ENCODE results near the gene CYP26A1. TPM values are rescaled to one million over a fixed set of nuclear protein-coding genes. Genes with fewer than 3 reads are reported as not detected.

CYP26A1 gene, protein sequence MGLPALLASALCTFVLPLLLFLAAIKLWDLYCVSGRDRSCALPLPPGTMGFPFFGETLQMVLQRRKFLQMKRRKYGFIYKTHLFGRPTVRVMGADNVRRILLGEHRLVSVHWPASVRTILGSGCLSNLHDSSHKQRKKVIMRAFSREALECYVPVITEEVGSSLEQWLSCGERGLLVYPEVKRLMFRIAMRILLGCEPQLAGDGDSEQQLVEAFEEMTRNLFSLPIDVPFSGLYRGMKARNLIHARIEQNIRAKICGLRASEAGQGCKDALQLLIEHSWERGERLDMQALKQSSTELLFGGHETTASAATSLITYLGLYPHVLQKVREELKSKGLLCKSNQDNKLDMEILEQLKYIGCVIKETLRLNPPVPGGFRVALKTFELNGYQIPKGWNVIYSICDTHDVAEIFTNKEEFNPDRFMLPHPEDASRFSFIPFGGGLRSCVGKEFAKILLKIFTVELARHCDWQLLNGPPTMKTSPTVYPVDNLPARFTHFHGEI
- under 1 TPM in 1 of 4 donors, not detected in 3; 0.76 TPM for total RNA-seq

DNA sequence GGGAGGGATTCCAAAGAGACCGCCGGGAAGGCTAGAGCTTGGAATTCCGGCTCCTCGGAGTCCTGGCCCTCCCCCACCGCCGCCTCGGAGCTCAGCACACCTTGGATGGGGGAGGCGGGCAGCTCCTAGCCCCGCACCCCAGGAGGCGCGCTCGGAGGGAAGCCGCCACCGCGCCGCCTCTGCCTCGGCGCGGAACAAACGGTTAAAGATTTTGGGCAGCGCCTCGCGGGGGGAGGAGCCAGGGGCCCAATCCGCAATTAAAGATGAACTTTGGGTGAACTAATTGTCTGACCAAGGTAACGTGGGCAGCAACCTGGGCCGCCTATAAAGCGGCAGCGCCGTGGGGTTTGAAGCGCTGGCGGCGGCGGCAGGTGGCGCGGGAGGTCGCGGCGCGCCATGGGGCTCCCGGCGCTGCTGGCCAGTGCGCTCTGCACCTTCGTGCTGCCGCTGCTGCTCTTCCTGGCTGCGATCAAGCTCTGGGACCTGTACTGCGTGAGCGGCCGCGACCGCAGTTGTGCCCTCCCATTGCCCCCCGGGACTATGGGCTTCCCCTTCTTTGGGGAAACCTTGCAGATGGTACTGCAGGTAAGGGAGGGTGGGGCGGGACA, at the start of gene CYP26A1:
CYP26A1 (plus strand) TSS at position 355 of the 608 bp plus-strand sequence; CDS start at position 397, 42 bp downstream.
- TF ChIP-seq, protein P1, sequence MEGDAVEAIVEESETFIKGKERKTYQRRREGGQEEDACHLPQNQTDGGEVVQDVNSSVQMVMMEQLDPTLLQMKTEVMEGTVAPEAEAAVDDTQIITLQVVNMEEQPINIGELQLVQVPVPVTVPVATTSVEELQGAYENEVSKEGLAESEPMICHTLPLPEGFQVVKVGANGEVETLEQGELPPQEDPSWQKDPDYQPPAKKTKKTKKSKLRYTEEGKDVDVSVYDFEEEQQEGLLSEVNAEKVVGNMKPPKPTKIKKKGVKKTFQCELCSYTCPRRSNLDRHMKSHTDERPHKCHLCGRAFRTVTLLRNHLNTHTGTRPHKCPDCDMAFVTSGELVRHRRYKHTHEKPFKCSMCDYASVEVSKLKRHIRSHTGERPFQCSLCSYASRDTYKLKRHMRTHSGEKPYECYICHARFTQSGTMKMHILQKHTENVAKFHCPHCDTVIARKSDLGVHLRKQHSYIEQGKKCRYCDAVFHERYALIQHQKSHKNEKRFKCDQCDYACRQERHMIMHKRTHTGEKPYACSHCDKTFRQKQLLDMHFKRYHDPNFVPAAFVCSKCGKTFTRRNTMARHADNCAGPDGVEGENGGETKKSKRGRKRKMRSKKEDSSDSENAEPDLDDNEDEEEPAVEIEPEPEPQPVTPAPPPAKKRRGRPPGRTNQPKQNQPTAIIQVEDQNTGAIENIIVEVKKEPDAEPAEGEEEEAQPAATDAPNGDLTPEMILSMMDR (IDR thresholded peaks at IDR 0.05), result no peak
- TF ChIP-seq POLR2A (IDR thresholded peaks at IDR 0.05), result no peak
- intact Hi-C loops (cut with DNase I; ENCODE audit: low total_unique reads), result no loop called here
- peaks cover 0 to 29% of the 10 kb centered on the region in 2 donors for H3K27me3 ChIP-seq
- no peak for DNase-seq
- no peaks in the 10 kb centered on the region for H3K36me3 ChIP-seq
- H3K4me1 ChIP-seq, result peaks cover 0 to 14% of the 10 kb centered on the region in 2 donors
- no peak within 1 kb of the TSS for H3K27ac ChIP-seq
- H3K9me3 ChIP-seq, result no peaks in the 10 kb centered on the region
- H3K4me3 ChIP-seq, result peak within 1 kb of the TSS in 1 of 2 donors; percentile 5

DNA sequence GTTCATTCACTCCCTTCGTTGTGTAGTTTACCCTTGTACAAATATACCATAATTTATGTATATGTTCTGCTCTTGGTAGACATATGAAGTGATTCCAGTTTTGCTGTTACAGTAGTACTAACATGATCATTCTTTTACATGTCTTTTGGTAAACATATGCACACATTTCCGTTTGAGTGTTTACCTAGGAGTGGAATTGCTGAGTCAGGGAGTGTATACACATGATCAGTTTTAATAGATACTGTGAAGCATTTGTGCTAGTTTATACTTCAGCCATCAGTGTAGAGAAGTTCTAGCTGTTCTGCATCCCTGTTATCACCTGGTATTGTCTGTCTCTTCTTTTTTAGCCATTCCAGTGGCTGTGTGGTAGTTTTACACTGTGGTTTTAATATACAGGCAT, 47.6 kb upstream of the CYP26A1 start:
- no peak overlapping the region for H3K27ac ChIP-seq
- intact Hi-C loops (cut with DNase I; ENCODE audit: low total_unique reads), result no loop called here
- DNase-seq, result no peak
- H3K27me3 ChIP-seq, result no peaks in the 10 kb centered on the region
- H3K9me3 ChIP-seq, result no peaks in the 10 kb centered on the region
- H3K4me1 ChIP-seq, result no peaks in the 10 kb centered on the region
- TF ChIP-seq POLR2A (IDR thresholded peaks at IDR 0.05), result no peak
- no peak overlapping the region for H3K4me3 ChIP-seq
- H3K36me3 ChIP-seq, result no peaks in the 10 kb centered on the region

DNA sequence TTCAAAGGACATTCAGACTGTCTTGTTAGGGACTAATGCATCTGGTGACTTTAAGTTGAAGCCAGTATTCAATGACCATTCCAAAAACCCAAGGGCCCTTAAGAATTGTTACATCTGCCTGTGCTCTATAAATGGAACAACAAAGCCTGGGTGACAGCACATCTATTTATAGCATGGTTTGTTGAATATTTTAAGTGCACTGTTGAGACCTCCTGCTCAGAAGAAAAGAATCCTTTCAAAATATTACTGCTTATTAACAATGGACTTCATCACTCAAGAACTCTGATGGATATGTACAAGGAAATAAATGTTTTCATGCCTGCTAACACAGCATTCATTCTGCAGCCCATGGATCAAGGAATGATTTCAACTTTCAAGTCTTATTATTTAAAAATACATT, 46.2 kb upstream of the CYP26A1 start:
- TF ChIP-seq, protein P1 (IDR thresholded peaks at IDR 0.05), result no peak
- no peak for TF ChIP-seq POLR2A (IDR thresholded peaks at IDR 0.05)
- H3K27ac ChIP-seq, result no peak overlapping the region
- no peaks in the 10 kb centered on the region for H3K27me3 ChIP-seq
- H3K36me3 ChIP-seq, result no peaks in the 10 kb centered on the region
- no peaks in the 10 kb centered on the region for H3K4me1 ChIP-seq
- intact Hi-C loops (cut with DNase I; ENCODE audit: low total_unique reads), result no loop called here
- DNase-seq, result no peak
- H3K4me3 ChIP-seq, result no peak overlapping the region
- H3K9me3 ChIP-seq, result no peaks in the 10 kb centered on the region

DNA sequence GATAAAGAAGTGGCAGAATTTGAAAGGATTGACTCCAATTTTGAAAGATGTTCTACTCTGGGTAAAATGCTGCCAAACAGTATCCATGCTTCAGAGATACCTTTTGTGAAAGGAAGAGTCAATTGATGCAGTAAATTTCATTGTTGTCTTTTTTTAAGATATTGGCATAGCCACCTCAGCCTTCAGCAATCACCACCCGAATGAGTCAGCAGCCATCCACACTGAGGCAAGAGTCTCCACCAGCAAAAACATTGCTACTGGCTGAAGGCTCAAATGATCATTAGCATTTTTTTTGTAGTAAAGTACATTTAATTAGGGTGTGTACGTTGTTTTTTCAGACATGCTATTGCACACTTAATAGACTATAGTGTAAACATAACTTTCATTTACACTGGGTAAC, 44.8 kb upstream of the CYP26A1 start:
- intact Hi-C loops (cut with DNase I; ENCODE audit: low total_unique reads), result no loop called here
- Histone ChIP-seq H3K27ac (no peak overlapping the region), H3K27me3 (no peaks in the 10 kb centered on the region), H3K9me3 (no peaks in the 10 kb centered on the region), H3K4me1 (no peaks in the 10 kb centered on the region), H3K36me3 (no peaks in the 10 kb centered on the region), H3K4me3 (no peak overlapping the region)
- DNase-seq, result no peak
- TF ChIP-seq, protein P1 (IDR thresholded peaks at IDR 0.05), result no peak
- no peak for TF ChIP-seq POLR2A (IDR thresholded peaks at IDR 0.05)

DNA sequence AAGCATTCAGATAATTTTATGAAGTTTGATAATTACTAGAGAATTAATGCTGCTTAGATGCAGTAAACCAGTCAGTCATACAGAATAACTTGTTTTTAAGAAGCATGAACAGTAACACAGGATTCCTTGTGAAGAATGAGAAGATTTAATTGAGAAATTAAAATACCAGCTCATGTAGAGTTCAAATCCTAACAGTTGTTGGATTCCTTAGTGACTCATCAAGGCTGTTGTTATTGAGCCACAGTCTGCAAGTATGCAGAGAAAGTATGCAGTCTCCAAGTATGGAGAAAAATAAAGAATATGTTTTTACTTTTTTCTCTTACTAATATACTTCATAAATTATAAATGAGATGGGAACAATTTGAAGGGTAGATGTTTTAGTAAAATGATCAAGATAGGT, 43.3 kb upstream of the CYP26A1 start:
- TF ChIP-seq, protein P1 (IDR thresholded peaks at IDR 0.05), result no peak
- TF ChIP-seq POLR2A (IDR thresholded peaks at IDR 0.05), result no peak
- no peaks in the 10 kb centered on the region for H3K36me3 ChIP-seq
- no peak overlapping the region for H3K4me3 ChIP-seq
- H3K4me1 ChIP-seq, result peaks cover 0 to 3% of the 10 kb centered on the region in 2 donors
- intact Hi-C loops (cut with DNase I; ENCODE audit: low total_unique reads), result no loop called here
- H3K27ac ChIP-seq, result peak overlapping the region; percentile 15 to 63
- no peaks in the 10 kb centered on the region for H3K9me3 ChIP-seq
- DNase-seq, result no peak
- H3K27me3 ChIP-seq, result no peaks in the 10 kb centered on the region
